Activated T-cell treated with anti-CD3 and anti-CD28 coated beads for 1 hour (primary cell): Measurements from ENCODE around the gene CELF2.

Experiments used
- DNase-seq: peaks from one replicate; pipeline ENCODE4 v3.0.0-alpha.2; 2020; ENCODE audit warnings: low read depth

Gene CELF2

GRCh38 chr10:11023009-11023953, 5.6 kb downstream of the CELF2 start:
- DNase-seq: no peak

GRCh38 chr10:11024596-11024995, 6.9 kb downstream of the CELF2 start:
- no peak for DNase-seq

GRCh38 chr10:11025978-11026377, 8.3 kb downstream of the CELF2 start:
- no peak for DNase-seq

- DNase-seq: no peak
Measured at GRCh38 chr10:11026773-11027172, 9.1 kb downstream of the CELF2 start.

- no peak for DNase-seq
Measured at GRCh38 chr10:11034762-11035161, 17.1 kb downstream of the CELF2 start.

GRCh38 chr10:11035301-11035991, 17.8 kb downstream of the CELF2 start:
- no peak for DNase-seq

- DNase-seq: no peak
Measured at GRCh38 chr10:11036424-11037011, 18.8 kb downstream of the CELF2 start.

GRCh38 chr10:11037991-11038390, 20.3 kb downstream of the CELF2 start:
- DNase-seq: no peak

GRCh38 chr10:11042357-11042756, 24.7 kb downstream of the CELF2 start:
- no peak for DNase-seq

GRCh38 chr10:11043039-11043438, 25.4 kb downstream of the CELF2 start:
- no peak for DNase-seq

- DNase-seq: no peak
Measured at GRCh38 chr10:11043446-11044127, 25.9 kb downstream of the CELF2 start.

- no peak for DNase-seq
Measured at GRCh38 chr10:11045487-11045886, 27.8 kb downstream of the CELF2 start.

- no peak for DNase-seq
Measured at GRCh38 chr10:11045995-11046775, 28.5 kb downstream of the CELF2 start.

GRCh38 chr10:11046776-11047160, 29.1 kb downstream of the CELF2 start:
- no peak for DNase-seq

- DNase-seq: no peak
Measured at GRCh38 chr10:11048707-11049278, 31.1 kb downstream of the CELF2 start.

GRCh38 chr10:11049806-11050205, 32.1 kb downstream of the CELF2 start:
- no peak for DNase-seq

- no peak for DNase-seq
Measured at GRCh38 chr10:11050301-11051287, 32.9 kb downstream of the CELF2 start.

- DNase-seq: no peak
Measured at GRCh38 chr10:11057018-11057417, 39.3 kb downstream of the CELF2 start.

- no peak for DNase-seq
Measured at GRCh38 chr10:11057448-11057847, 39.8 kb downstream of the CELF2 start.

GRCh38 chr10:11057994-11058393, 40.3 kb downstream of the CELF2 start:
- no peak for DNase-seq
